NB4 (cell line): ENCODE measurements around the gene AIF1.

Experiments
- DNase-seq: peaks from one replicate; pipeline ENCODE4 v3.0.0; 2010; ENCODE audit warnings: low read depth
- H3K4me3 ChIP-seq: one replicate; pipeline ENCODE4 v1.5.1; 2011; ENCODE audit warnings: mild to moderate bottlenecking, low read depth, low read length, moderate library complexity
- CTCF ChIP-seq: IDR thresholded peaks from one replicate; pipeline ENCODE4 v1.5.1; 2012; ENCODE audit warnings: low read depth, low read length
- MAX ChIP-seq: IDR thresholded peaks from 2 replicates; pipeline ENCODE4 v1.6.1; 2011; ENCODE audit warnings: low read depth, low read length
- MYC ChIP-seq: IDR thresholded peaks from 2 replicates; pipeline ENCODE4 v1.6.1; 2011; ENCODE audit warnings: low read depth, low read length
- POLR2A ChIP-seq: IDR thresholded peaks from 2 replicates; pipeline ENCODE4 v1.6.1; 2011; ENCODE audit warnings: mild to moderate bottlenecking; ENCODE audit not compliant: insufficient read length; ENCODE audit errors: extremely low read depth

Gene AIF1

GRCh38 chr6:31666337-31666965, 51.4 kb downstream of the AIF1 start:
- no peak for TF ChIP-seq POLR2A
- no peak for TF ChIP-seq CTCF
- no peak for TF ChIP-seq MYC
- TF ChIP-seq MAX: no peak
- no peak for DNase-seq
- H3K4me3 ChIP-seq: peak overlapping the region; percentile 87
